Upper lobe of left lung (tissue), 6 donors: ENCODE measurements around the gene MYOD1. TPM values are rescaled to one million over a fixed set of nuclear protein-coding genes. Genes with fewer than 3 reads are reported as not detected.
A peak's percentile ranks its signal among the peaks of the same experiment; 100 is the strongest.

Source experiments
- ATAC-seq, 2 donors: fragments of 200-7000 bp; cut with Tn5 transposase; one replicate each; pipeline ENCODE4 v1.9.1; 2022; ENCODE audit warnings: mild to moderate bottlenecking in 2 of 2, moderate library complexity in 2 of 2; ENCODE audit not compliant: low FRiP score in 2 of 2
- DNase-seq, 2 donors: peaks; one replicate each; pipeline ENCODE4 v3.0.0-alpha.2; 2019 to 2020
- H3K27ac ChIP-seq, 4 donors: fragments of 200-600 bp; sonication (generic); one replicate each; pipeline ENCODE4 v1.5.1; 2016 to 2019
- H3K27me3 ChIP-seq, 4 donors: fragments of 200-600 bp; sonication (generic); one replicate each; pipeline ENCODE4 v1.5.1; 2017 to 2019
- H3K36me3 ChIP-seq, 4 donors: fragments of 200-600 bp; sonication (generic); one replicate each; pipeline ENCODE4 v1.5.1; 2016 to 2019
- H3K4me1 ChIP-seq, 4 donors: fragments of 200-600 bp; sonication (generic); one replicate each; pipeline ENCODE4 v1.5.1; 2018 to 2019
- H3K4me3 ChIP-seq, 4 donors: fragments of 200-600 bp; sonication (generic); one replicate each; pipeline ENCODE4 v1.5.1; 2017 to 2019; ENCODE audit warnings: mild to moderate bottlenecking in 2 of 4, moderate library complexity in 1 of 4
- H3K9me3 ChIP-seq, 4 donors: fragments of 200-600 bp; sonication (generic); one replicate each; pipeline ENCODE4 v1.5.1; 2018 to 2019
- CTCF ChIP-seq, 6 experiments: fragments of 450-650 bp in 4 of 6; fragments of 200-600 bp in 2 of 6; sonication (generic) in 2 of 6; IDR thresholded peaks; one replicate each; pipeline ENCODE4 v1.5.1; 2016 to 2019; ENCODE audit warnings: antibody characterized with exemption in 6 of 6
- EP300 ChIP-seq, 4 donors: sonication (generic); formaldehyde crosslinking; IDR thresholded peaks; one replicate each; pipeline ENCODE4 v1.5.1; 2017; ENCODE audit warnings: antibody characterized with exemption in 4 of 4, control low read depth in 2 of 4
- POLR2A ChIP-seq, 4 donors: fragments of 450-650 bp; IDR thresholded peaks; one replicate each; pipeline ENCODE4 v1.5.1; 2016 to 2017; ENCODE audit warnings: antibody characterized with exemption in 4 of 4, mild to moderate bottlenecking in 2 of 4
- POLR2AphosphoS5 ChIP-seq, 2 donors: sonication (generic); formaldehyde crosslinking; IDR thresholded peaks; one replicate each; pipeline ENCODE4 v1.5.1; 2017; ENCODE audit warnings: antibody characterized with exemption in 2 of 2
- WGBS, 2 donors: methylation state at CpG; one replicate each; pipeline ENCODE4 v1.1.5; 2017 to 2018; 5-methylcytosine and 5-hydroxymethylcytosine counted together
- total RNA-seq, 6 donors: library from RNA; depleted of rRNA in 4 of 6; stranded (reverse); fragments of >200 nt in 4 of 6; gene quantifications; one replicate each; pipeline versions ENCODE4 v1.1.0 to v1.2.1, GENCODE V29; 2016 to 2021
- donor health status: DM: no; HTN: no; CAD: no; lungs with moderate emphysema.
- donor health status: DM: no; HTN: yes; CAD: no; lungs with severe emphysema.

MYOD1 gene
- total RNA-seq, 6 donors from 2014 or later = not detected

- ATAC-seq = no peak
Measured at GRCh38 chr11:17718510-17718962, 835 bp upstream of the MYOD1 start.

GRCh38 chr11:17719938-17720795 lies 796 bp downstream of the MYOD1 start:
- TF ChIP-seq POLR2A (IDR thresholded peaks at IDR 0.05) = no peak
- TF ChIP-seq POLR2AphosphoS5 (IDR thresholded peaks at IDR 0.05) = no peak
- no peak for TF ChIP-seq EP300 (IDR thresholded peaks at IDR 0.05)
- Histone ChIP-seq H3K4me3 (no peak overlapping the region), H3K27me3 (peaks cover 0 to 29% (median 19%) of the 10 kb centered on the region in 4 donors), H3K27ac (no peak overlapping the region), H3K36me3 (no peaks in the 10 kb centered on the region), H3K9me3 (no peaks in the 10 kb centered on the region), H3K4me1 (peaks cover 0 to 26% (median 6%) of the 10 kb centered on the region in 4 donors)
- 4% methylated on average over 36 to 40 of the region's 85 CpGs for WGBS, 2 donors
- ATAC-seq = peak in 1 of 2 donors; percentile 5
- DNase-seq = peak in 1 of 2 donors; percentile 81

More at GRCh38 chr11:17718510-17718962, 835 bp upstream of the MYOD1 start:
- Histone ChIP-seq H3K36me3 (no peaks in the 10 kb centered on the region), H3K9me3 (no peaks in the 10 kb centered on the region), H3K4me3 (no peak overlapping the region), H3K4me1 (peaks cover 0 to 26% (median 6%) of the 10 kb centered on the region in 4 donors), H3K27me3 (peaks cover 0 to 29% (median 19%) of the 10 kb centered on the region in 4 donors), H3K27ac (no peak overlapping the region)
- WGBS, 2 donors = 7 to 11% methylated on average over 2 to 16 of the region's 16 CpGs
- TF ChIP-seq EP300 (IDR thresholded peaks at IDR 0.05) (no peak), POLR2AphosphoS5 (IDR thresholded peaks at IDR 0.05) (no peak), CTCF (IDR thresholded peaks at IDR 0.05) (no peak), POLR2A (IDR thresholded peaks at IDR 0.05) (no peak)
- no peak for DNase-seq

GRCh38 chr11:17720796-17721171 lies 1.4 kb downstream of the MYOD1 start:
- Histone ChIP-seq H3K9me3 (no peaks in the 10 kb centered on the region), H3K27me3 (peaks cover 0 to 29% (median 19%) of the 10 kb centered on the region in 4 donors), H3K27ac (no peak overlapping the region), H3K4me3 (no peak overlapping the region), H3K36me3 (no peaks in the 10 kb centered on the region), H3K4me1 (peaks cover 0 to 26% (median 6%) of the 10 kb centered on the region in 4 donors)
- DNase-seq (peak in 1 of 2 donors; percentile 77), ATAC-seq (no peak)
- WGBS, 2 donors = 5 to 7% methylated on average over 23 to 24 of the region's 24 CpGs
- TF ChIP-seq EP300 (IDR thresholded peaks at IDR 0.05) (no peak), CTCF (IDR thresholded peaks at IDR 0.05) (no peak), POLR2AphosphoS5 (IDR thresholded peaks at IDR 0.05) (no peak), POLR2A (IDR thresholded peaks at IDR 0.05) (no peak)

- DNase-seq (peak in 1 of 2 donors; percentile 81), ATAC-seq (no peak)
- no peaks in the 10 kb centered on the region for H3K36me3 ChIP-seq
- no peak overlapping the region for H3K4me3 ChIP-seq
- no peak overlapping the region for H3K27ac ChIP-seq
- TF ChIP-seq POLR2AphosphoS5 (IDR thresholded peaks at IDR 0.05) (no peak), EP300 (IDR thresholded peaks at IDR 0.05) (no peak), CTCF (IDR thresholded peaks at IDR 0.05) (no peak), POLR2A (IDR thresholded peaks at IDR 0.05) (no peak)
- H3K4me1 ChIP-seq = peaks cover 0 to 26% (median 6%) of the 10 kb centered on the region in 4 donors
- no peaks in the 10 kb centered on the region for H3K9me3 ChIP-seq
- 11 to 15% methylated on average over 16 to 29 of the region's 56 CpGs for WGBS, 2 donors
- H3K27me3 ChIP-seq = peaks cover 0 to 29% (median 19%) of the 10 kb centered on the region in 4 donors
Measured at GRCh38 chr11:17721242-17721999, 2.0 kb downstream of the MYOD1 start.
